Endothelial cell (in vitro differentiated cells): Measurements from ENCODE around the gene MXI1. TPM values are rescaled to one million over a fixed set of nuclear protein-coding genes. Genes with fewer than 3 reads are reported as not detected.

Experiments
- DNase-seq: peaks from one replicate; pipeline ENCODE4 v3.0.0; 2021; ENCODE audit warnings: low spot score
- H3K27ac Mint-ChIP-seq: one replicate; pipeline ENCODE4 v1.8.0; 2021; ENCODE audit warnings: mixed read lengths, inconsistent platforms; ENCODE audit not compliant: unreplicated experiment
- H3K27me3 Mint-ChIP-seq: one replicate; pipeline ENCODE4 v1.8.0; 2021; ENCODE audit warnings: mild to moderate bottlenecking, moderate library complexity, mixed read lengths, inconsistent platforms; ENCODE audit not compliant: unreplicated experiment
- H3K36me3 Mint-ChIP-seq: one replicate; pipeline ENCODE4 v1.8.0; 2021; ENCODE audit warnings: mild to moderate bottlenecking, low read depth, mixed read lengths, inconsistent platforms; ENCODE audit not compliant: unreplicated experiment
- H3K4me1 Mint-ChIP-seq: one replicate; pipeline ENCODE4 v1.8.0; 2021; ENCODE audit warnings: mild to moderate bottlenecking, mixed read lengths, inconsistent platforms; ENCODE audit not compliant: unreplicated experiment
- H3K4me3 Mint-ChIP-seq: one replicate; pipeline ENCODE4 v1.8.0; 2021; ENCODE audit warnings: mild to moderate bottlenecking, mixed read lengths, inconsistent platforms; ENCODE audit not compliant: unreplicated experiment
- H3K9me3 Mint-ChIP-seq: one replicate; pipeline ENCODE4 v1.8.0; 2021; ENCODE audit warnings: mixed read lengths, inconsistent platforms; ENCODE audit not compliant: unreplicated experiment
- total RNA-seq: library from RNA; stranded (reverse); fragmentation: NEBNext Ultra II Directional; extraction: Animal tissue kit (Norgen Biotek cat#: 25700); gene quantifications from one replicate; pipeline ENCODE4 v1.2.1, GENCODE V29; 2021; ENCODE audit not compliant: unreplicated experiment
- TF ChIP-seq, protein P1 (sequence below): fragments of 200-600 bp; sonication (generic); IDR thresholded peaks from one replicate; pipeline ENCODE4 v1.5.0; 2021; ENCODE audit warnings: antibody characterized with exemption; ENCODE audit not compliant: unreplicated experiment

Gene MXI1
- total RNA-seq, 1 donor from 2014 or later = 10.3 TPM

DNA sequence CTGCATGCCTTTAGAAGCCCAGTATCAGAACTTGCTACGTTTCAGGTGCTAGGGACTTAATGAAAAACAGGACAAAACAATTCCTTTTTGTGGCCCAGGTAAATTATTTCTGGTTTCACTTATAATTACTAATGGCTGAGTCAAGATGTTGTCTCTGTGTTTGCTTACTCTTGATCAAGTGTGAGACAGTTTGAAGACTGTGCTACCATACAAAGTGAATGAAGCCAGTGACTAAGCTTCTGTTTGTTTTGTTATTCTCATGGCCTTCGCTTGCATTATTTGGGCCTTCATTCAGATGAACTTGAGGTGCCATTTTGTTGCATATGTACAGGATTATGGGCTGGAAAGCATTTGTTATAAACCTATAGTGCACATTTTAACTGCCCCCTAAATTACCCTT, 79.4 kb downstream of the MXI1 start:
- no peaks in the 10 kb centered on the region for H3K4me1 Mint-ChIP-seq
- no peaks in the 10 kb centered on the region for H3K27me3 Mint-ChIP-seq
- H3K36me3 Mint-ChIP-seq = no peaks in the 10 kb centered on the region
- TF ChIP-seq, protein P1, sequence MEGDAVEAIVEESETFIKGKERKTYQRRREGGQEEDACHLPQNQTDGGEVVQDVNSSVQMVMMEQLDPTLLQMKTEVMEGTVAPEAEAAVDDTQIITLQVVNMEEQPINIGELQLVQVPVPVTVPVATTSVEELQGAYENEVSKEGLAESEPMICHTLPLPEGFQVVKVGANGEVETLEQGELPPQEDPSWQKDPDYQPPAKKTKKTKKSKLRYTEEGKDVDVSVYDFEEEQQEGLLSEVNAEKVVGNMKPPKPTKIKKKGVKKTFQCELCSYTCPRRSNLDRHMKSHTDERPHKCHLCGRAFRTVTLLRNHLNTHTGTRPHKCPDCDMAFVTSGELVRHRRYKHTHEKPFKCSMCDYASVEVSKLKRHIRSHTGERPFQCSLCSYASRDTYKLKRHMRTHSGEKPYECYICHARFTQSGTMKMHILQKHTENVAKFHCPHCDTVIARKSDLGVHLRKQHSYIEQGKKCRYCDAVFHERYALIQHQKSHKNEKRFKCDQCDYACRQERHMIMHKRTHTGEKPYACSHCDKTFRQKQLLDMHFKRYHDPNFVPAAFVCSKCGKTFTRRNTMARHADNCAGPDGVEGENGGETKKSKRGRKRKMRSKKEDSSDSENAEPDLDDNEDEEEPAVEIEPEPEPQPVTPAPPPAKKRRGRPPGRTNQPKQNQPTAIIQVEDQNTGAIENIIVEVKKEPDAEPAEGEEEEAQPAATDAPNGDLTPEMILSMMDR = no peak
- DNase-seq = no peak
- H3K27ac Mint-ChIP-seq = no peak overlapping the region
- H3K9me3 Mint-ChIP-seq = no peaks in the 10 kb centered on the region
- H3K4me3 Mint-ChIP-seq = no peak overlapping the region

GRCh38 chr10:110296966-110297365, 89.6 kb downstream of the MXI1 start:
- TF ChIP-seq, protein P1 = no peak
- no peak for DNase-seq
- Mint-ChIP-seq H3K27ac (no peak overlapping the region), H3K4me3 (no peak overlapping the region), H3K4me1 (peaks cover 4% of the 10 kb centered on the region), H3K36me3 (peaks cover 25% of the 10 kb centered on the region), H3K27me3 (no peaks in the 10 kb centered on the region), H3K9me3 (no peaks in the 10 kb centered on the region)

DNA sequence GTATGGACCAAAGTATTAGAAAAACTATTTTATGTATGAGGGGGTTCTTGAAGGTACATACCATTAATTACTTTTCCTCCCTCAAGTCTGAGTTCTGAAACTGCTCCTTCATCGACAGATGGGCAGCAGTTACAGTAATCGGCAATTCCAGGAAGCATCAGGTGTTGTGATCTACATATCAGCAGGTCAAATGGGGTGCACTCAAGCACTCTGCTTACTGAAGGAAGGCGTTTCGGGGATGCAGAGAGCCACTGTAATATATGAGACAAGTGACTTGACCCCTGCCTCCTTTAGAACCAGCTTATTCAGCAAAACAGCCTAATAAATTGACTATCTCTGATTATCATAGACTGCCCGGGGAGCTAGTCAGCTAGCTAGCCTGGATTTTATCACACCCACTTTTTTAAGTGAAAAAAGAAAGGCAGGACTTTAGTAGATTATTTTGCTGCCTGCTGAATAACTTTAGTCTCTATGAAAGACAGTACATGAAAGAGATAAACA, 93.1 kb downstream of the MXI1 start:
- no peak for DNase-seq
- H3K4me3 Mint-ChIP-seq = no peak overlapping the region
- H3K4me1 Mint-ChIP-seq = peaks cover 17% of the 10 kb centered on the region
- no peaks in the 10 kb centered on the region for H3K27me3 Mint-ChIP-seq
- no peaks in the 10 kb centered on the region for H3K9me3 Mint-ChIP-seq
- TF ChIP-seq, protein P1 = no peak
- peaks cover 39% of the 10 kb centered on the region for H3K36me3 Mint-ChIP-seq
- no peak overlapping the region for H3K27ac Mint-ChIP-seq

GRCh38 chr10:110303681-110304080, 96.3 kb downstream of the MXI1 start:
- Mint-ChIP-seq H3K27ac (peak overlapping the region; percentile 91), H3K4me1 (peaks cover 25% of the 10 kb centered on the region), H3K9me3 (no peaks in the 10 kb centered on the region), H3K27me3 (no peaks in the 10 kb centered on the region), H3K36me3 (peaks cover 22% of the 10 kb centered on the region), H3K4me3 (peak overlapping the region; percentile 97)
- TF ChIP-seq, protein P1 = no peak
- DNase-seq = no peak

- DNase-seq = peak; percentile 52
- Mint-ChIP-seq H3K27ac (peak overlapping the region; percentile 95), H3K4me1 (peaks cover 25% of the 10 kb centered on the region), H3K27me3 (no peaks in the 10 kb centered on the region), H3K9me3 (no peaks in the 10 kb centered on the region), H3K36me3 (peaks cover 22% of the 10 kb centered on the region), H3K4me3 (peak overlapping the region; percentile 97)
- TF ChIP-seq, protein P1 = no peak
Observed at GRCh38 chr10:110304394-110304779, 97.0 kb downstream of the MXI1 start.
